PFSK-1 (cell line): ENCODE measurements around the gene LILRB5.

ENCODE experiments used
- POLR2AphosphoS5 ChIP-seq: IDR thresholded peaks from 2 replicates; pipeline ENCODE4 v1.6.1; 2012; ENCODE audit warnings: low read depth, mild to moderate bottlenecking, control low read depth, low read length, moderate library complexity
- SIN3A ChIP-seq: IDR thresholded peaks from 2 replicates; pipeline ENCODE4 v1.6.1; 2012; ENCODE audit warnings: mild to moderate bottlenecking, low read length, moderate library complexity, borderline replicate concordance; ENCODE audit not compliant: insufficient read depth

DNA sequence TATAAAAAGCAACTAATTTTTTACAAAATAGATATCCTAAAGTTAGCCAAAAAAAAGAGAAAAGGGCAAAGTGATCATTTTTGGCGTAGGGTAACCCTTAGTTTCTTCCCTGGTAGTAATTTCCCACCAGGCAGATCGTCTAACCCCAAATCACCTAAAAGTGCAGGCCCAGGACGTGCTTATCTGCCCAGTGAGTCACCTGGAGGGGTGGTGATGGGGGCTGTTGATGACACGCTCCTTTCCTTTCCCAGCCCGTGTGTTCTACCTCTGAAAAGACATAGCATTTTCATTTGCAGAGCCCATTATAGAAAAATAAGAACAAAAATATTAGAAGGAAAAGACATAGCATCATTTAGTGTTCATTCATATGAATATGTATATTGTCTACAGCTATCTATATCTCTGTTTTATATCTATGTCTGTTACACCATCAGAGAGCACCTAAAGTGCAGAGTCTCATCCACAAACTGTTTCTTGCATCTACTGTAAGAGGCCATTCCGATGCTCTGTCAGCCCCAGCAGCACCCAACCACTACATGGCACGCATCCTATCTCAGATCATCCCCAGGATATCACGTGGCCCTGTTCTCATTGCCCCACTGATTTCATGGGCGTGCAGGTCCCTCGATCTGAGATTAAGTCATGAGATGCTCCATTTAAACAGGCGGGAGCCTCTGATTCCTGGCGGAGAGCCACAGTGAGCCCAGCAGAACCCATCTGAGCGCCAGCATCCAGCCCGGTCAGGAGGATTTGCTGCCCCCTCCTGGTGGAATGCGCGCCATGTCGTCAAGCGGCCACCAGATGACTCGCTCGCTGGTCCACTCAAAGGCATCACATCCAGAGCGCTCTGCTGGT lies 25.8 kb downstream of the LILRB5 start:
- TF ChIP-seq POLR2AphosphoS5 (no peak), SIN3A (no peak)
